Fibroblast of pulmonary artery (primary cell): Measurements from ENCODE around the gene IL17C.
A peak's percentile ranks its signal among the peaks of the same experiment; 100 is the strongest.

Experiments used
- DNase-seq: peaks from one replicate; pipeline ENCODE4 v3.0.0-alpha.2; 2010; ENCODE audit warnings: low read depth
- H3K4me3 ChIP-seq: replicated peaks from 2 replicates; pipeline ENCODE4 v1.5.1; 2011; ENCODE audit warnings: low read depth, mild to moderate bottlenecking, control low read depth, low read length, moderate library complexity
- TF ChIP-seq, protein P1 (sequence below): IDR thresholded peaks from 2 replicates; pipeline ENCODE4 v1.5.1; 2011; ENCODE audit warnings: mild to moderate bottlenecking, control low read depth, low read length, inconsistent platforms; ENCODE audit errors: missing control alignments

IL17C gene

DNA sequence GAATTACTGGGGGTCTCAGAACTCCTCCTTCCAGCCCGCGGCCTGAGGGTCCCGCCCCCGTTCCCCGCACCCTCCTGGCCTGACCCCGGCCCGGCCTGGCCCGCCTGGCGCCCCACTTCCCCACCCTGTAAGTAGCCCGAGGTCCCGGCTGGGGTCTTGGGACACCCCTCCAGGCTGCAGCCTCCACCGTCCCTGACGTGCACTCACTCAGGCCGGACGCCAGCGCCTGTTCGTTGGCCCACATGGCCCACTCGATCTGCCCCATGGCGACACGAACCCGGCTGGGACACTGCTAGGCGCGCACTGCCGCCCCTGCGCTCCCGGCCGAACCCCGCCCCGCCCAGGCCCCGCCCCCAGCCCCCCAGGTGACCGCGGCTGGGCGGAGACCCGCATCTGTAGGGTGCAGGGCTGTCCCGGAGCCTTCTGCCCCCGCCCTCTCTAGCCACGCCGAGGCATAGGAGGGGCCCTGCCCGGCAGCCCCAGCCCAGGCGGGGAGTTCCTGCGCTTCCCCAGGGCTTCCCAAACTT, 12.4 kb downstream of the IL17C start, which contains the start of gene CYBA:
Gene CYBA, minus strand, starts transcription at position 305 of the 527 bp plus-strand sequence. Its CDS starts 40 bp downstream, at position 265.
- peak; percentile 41 for DNase-seq
- peak within 1 kb of the TSS; percentile 67 for H3K4me3 ChIP-seq
- TF ChIP-seq, protein P1, sequence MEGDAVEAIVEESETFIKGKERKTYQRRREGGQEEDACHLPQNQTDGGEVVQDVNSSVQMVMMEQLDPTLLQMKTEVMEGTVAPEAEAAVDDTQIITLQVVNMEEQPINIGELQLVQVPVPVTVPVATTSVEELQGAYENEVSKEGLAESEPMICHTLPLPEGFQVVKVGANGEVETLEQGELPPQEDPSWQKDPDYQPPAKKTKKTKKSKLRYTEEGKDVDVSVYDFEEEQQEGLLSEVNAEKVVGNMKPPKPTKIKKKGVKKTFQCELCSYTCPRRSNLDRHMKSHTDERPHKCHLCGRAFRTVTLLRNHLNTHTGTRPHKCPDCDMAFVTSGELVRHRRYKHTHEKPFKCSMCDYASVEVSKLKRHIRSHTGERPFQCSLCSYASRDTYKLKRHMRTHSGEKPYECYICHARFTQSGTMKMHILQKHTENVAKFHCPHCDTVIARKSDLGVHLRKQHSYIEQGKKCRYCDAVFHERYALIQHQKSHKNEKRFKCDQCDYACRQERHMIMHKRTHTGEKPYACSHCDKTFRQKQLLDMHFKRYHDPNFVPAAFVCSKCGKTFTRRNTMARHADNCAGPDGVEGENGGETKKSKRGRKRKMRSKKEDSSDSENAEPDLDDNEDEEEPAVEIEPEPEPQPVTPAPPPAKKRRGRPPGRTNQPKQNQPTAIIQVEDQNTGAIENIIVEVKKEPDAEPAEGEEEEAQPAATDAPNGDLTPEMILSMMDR = no peak

DNA sequence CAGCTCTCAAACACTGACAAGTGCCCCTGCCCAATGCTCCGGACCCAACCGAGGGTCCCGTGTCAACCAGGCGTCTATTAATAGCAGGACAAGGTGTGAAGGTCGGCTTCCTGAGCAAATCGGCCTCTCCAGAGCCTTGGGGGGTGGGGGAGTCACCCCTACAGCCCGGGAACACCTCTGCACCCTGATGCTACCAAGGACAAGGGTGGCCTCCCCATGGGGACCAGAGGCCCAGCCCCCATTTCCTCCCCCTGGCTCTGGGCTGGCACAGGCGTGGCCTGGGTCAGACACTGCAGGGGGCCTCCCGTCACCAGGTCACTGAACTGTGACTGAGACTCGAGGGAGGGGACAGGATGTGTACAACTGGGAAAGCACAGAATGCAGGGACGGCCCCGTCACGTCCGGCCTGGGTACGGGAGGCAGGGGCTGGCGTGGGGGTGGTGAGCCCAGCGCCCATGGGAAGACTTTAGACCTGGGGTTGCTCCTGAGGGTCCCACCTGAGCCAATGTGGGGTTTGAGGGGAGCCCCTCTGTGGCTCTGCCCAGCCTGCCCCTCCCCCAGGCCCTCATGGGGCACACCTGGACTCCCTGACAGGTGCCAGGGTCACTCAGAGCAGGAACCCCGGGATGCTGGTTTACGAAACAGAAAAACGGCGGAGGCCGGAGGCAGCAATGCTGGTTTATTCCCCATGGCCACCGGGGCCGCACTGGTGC, 13.1 kb downstream of the IL17C start:
- no peak for DNase-seq
- TF ChIP-seq, protein P1 = no peak
- H3K4me3 ChIP-seq = peak overlapping the region; percentile 67

DNA sequence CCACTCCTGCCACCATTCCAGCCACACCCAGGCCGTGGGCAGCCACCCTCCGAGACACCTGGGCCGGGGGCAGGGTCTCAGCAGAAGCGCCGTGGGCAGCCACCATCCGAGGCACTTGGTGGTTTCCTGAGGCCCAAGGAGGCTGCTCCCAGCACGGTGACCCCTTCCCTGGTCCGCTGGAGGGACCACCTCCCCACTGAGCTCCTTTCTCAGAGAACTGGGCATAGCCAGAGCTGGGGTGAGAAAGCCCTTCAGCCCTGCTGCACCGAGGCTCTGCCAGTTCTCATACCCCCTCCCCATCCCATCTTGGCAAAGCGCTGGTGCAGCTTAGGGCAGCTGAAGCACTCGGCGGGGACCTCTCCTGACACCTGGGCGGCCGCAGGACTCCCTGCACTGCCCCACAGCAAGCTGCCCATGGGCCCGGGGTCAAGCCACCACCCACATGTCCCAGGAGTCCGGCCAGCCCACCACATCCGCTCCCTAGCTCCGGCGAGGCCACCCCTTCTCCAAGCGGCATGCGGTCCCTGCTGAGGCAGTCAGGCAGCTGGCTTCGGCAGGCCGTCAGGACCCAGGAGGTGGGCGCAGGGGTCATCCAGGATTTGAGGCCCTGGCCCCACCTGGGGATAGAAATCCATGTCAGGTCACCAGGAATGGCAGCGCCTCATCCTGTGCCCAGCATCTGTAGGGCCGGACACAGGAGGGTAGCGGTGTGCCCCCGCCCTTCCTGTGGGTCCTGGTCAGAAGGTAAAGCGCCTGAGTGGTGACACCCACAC, 13.8 kb downstream of the IL17C start:
- no peak overlapping the region for H3K4me3 ChIP-seq
- no peak for DNase-seq
- TF ChIP-seq, protein P1 = no peak

DNA sequence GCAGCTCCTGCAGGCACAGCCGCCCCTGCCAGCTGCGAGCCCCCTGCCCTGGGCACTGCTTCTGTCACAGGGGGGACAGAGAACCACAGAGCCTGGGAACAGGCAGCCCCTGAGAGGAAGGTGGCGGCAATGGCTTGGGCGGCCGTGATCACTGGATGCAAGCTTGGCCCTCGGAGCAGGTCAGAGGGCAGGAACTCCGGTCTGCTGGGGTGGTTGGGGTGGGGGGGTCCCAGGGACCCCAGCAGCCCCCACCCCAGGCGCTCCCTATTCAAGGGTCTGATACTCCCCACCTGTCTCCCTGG, 14.3 kb downstream of the IL17C start:
- TF ChIP-seq, protein P1 = no peak
- DNase-seq = no peak
- H3K4me3 ChIP-seq = no peak overlapping the region

DNA sequence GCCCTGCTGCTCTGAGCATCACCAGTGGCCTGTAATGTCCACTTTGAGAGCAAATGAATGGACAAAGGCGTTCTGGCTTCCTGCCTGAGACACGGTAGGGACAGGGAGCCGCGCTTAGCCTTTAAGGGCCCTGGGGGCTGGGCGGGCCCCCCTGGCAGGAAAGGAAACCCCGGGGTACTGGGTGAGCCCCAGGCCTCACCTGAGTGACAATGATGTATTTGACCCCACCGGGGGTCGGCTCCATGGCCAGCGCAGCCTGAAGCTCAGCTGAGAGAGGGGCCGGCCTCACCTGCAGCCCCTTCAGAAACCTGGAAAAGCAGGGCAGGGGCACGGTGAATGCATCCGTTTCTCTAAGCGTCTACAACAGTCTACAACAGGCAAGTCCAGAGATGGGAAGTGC, 14.7 kb downstream of the IL17C start:
- TF ChIP-seq, protein P1 = no peak
- H3K4me3 ChIP-seq = no peak overlapping the region
- no peak for DNase-seq

DNA sequence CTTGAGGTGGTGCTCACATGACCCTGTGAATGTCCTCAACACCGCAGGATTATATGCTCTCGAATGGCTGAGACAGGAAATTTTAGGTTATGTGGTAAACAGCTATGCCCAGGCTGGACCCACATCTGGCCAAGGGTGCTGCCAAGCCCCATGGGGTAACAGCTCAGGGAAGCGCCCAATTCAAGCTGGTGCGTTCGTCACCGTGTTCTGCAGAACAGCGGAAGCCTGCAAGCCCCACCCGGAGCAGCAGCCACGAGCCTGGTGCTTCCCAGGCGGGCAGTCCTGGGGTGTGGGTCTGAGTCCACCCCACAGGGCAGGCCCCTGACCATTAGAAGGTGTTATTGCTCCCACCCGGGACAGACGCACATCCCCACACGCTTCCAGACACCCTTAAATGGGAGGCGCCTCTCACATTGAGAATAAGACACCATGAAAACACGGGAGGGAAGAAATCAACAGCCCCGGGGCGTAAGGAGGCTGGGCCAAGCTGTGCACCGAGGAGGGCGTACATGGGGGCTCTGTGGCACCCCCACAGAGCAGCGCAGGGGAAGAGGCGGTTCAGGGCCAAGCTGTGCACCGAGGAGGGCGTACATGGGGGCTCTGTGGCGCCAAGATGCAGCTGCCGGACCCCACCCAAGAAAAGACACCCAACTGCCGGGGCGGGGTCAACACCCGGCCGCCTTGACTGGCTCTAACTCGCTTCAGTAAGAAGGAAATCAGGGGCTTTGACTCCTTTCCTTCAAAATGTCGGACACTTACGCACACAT, 15.4 kb downstream of the IL17C start:
- TF ChIP-seq, protein P1 = no peak
- DNase-seq = no peak

More for the DNA sequence above, 15.4 kb downstream of the IL17C start:
- H3K4me3 ChIP-seq = no peak overlapping the region
